Right renal pelvis (tissue), 4 donors: ENCODE data around the gene CACNA1C. TPM values are rescaled to one million over a fixed set of nuclear protein-coding genes. Genes with fewer than 3 reads are reported as not detected.
"Not testable (repeated sequence)": the region's sequence is repeated elsewhere in the genome, so short reads cannot be mapped to it uniquely, and the experiment has no call there.

ENCODE experiments used
- DNase-seq, 4 donors: peaks; one replicate each; pipeline ENCODE4 v3.0.0-alpha.2; 2013; ENCODE audit warnings: low read depth in 4 of 4, low spot score in 3 of 4, missing footprints in 1 of 4
- polyA plus RNA-seq, 4 donors: library from polyadenylated mRNA; unstranded; fragments of 120-200 nt; gene quantifications; one replicate each; pipeline ENCODE4 v1.2.1, GENCODE V29; 2013; ENCODE audit not compliant: insufficient read length in 4 of 4

Gene CACNA1C
- polyA plus RNA-seq, 4 donors = 7.6 to 8.6 (median 7.9) TPM

GRCh38 chr12:2486796-2487195 is 434.0 kb downstream of the CACNA1C start:
- no peak for DNase-seq

- DNase-seq = no peak
Measured at GRCh38 chr12:2487278-2487677, 434.5 kb downstream of the CACNA1C start.

GRCh38 chr12:2488131-2488530 is 435.3 kb downstream of the CACNA1C start:
- no peak for DNase-seq

- DNase-seq = no peak
Measured at GRCh38 chr12:2488596-2488995, 435.8 kb downstream of the CACNA1C start.

GRCh38 chr12:2489275-2489674 is 436.5 kb downstream of the CACNA1C start:
- no peak for DNase-seq

- DNase-seq = no peak
Measured at GRCh38 chr12:2490831-2491230, 438.0 kb downstream of the CACNA1C start.

GRCh38 chr12:2491349-2491748 is 438.6 kb downstream of the CACNA1C start:
- not testable (repeated sequence) for DNase-seq

GRCh38 chr12:2492236-2492635 is 439.4 kb downstream of the CACNA1C start:
- DNase-seq = no peak

GRCh38 chr12:2493086-2493485 is 440.3 kb downstream of the CACNA1C start:
- no peak for DNase-seq

- DNase-seq = no peak
Measured at GRCh38 chr12:2494486-2495192, 441.9 kb downstream of the CACNA1C start.

- no peak for DNase-seq
Measured at GRCh38 chr12:2495417-2496112, 442.8 kb downstream of the CACNA1C start.

GRCh38 chr12:2498964-2499500 is 446.2 kb downstream of the CACNA1C start:
- peak in 1 of 4 donors; percentile 35 for DNase-seq

- no peak for DNase-seq
Measured at GRCh38 chr12:2501464-2502191, 448.8 kb downstream of the CACNA1C start.

GRCh38 chr12:2503036-2503435 is 450.2 kb downstream of the CACNA1C start:
- DNase-seq = no peak

- DNase-seq = no peak
Measured at GRCh38 chr12:2503762-2504161, 451.0 kb downstream of the CACNA1C start.

GRCh38 chr12:2504577-2504976 is 451.8 kb downstream of the CACNA1C start:
- no peak for DNase-seq

GRCh38 chr12:2507814-2508213 is 455.0 kb downstream of the CACNA1C start:
- DNase-seq = no peak

- DNase-seq = no peak
Measured at GRCh38 chr12:2509137-2509536, 456.4 kb downstream of the CACNA1C start.

GRCh38 chr12:2510045-2510444 is 457.3 kb downstream of the CACNA1C start:
- no peak for DNase-seq

- DNase-seq = no peak
Measured at GRCh38 chr12:2513141-2514037, 460.6 kb downstream of the CACNA1C start.
